Hepatocyte (in vitro differentiated cells): ENCODE results near the gene CPT1A. TPM values are rescaled to one million over a fixed set of nuclear protein-coding genes. Genes with fewer than 3 reads are reported as not detected.

Experiments
- DNase-seq: peaks from one replicate; pipeline ENCODE4 v3.0.0-alpha.2; 2016; ENCODE audit warnings: low spot score
- H2AFZ ChIP-seq: fragments of 200-600 bp; sonication (generic); 2 replicates; pipeline ENCODE4 v1.6.0; 2016; ENCODE audit warnings: antibody characterized with exemption, mild to moderate bottlenecking
- H3K27ac ChIP-seq: fragments of 200-600 bp; sonication (generic); 2 replicates; pipeline ENCODE4 v1.5.1; 2016; ENCODE audit warnings: mild to moderate bottlenecking
- H3K27me3 ChIP-seq: fragments of 200-600 bp; sonication (generic); 2 replicates; pipeline ENCODE4 v1.6.1; 2016
- H3K36me3 ChIP-seq: fragments of 200-600 bp; sonication (generic); replicated peaks from 2 replicates; pipeline ENCODE4 v1.5.1; 2016; ENCODE audit warnings: low read depth; ENCODE audit not compliant: insufficient read depth
- H3K4me1 ChIP-seq: fragments of 200-600 bp; sonication (generic); 2 replicates; pipeline ENCODE4 v1.5.1; 2016; ENCODE audit warnings: mild to moderate bottlenecking, moderate library complexity; ENCODE audit not compliant: insufficient read depth
- H3K4me2 ChIP-seq: fragments of 200-600 bp; sonication (generic); 2 replicates; pipeline ENCODE4 v1.6.0; 2016
- H3K4me3 ChIP-seq: fragments of 200-600 bp; sonication (generic); 2 replicates; pipeline ENCODE4 v1.5.1; 2016; ENCODE audit warnings: mild to moderate bottlenecking
- H3K79me2 ChIP-seq: fragments of 200-600 bp; sonication (generic); 2 replicates; pipeline ENCODE4 v1.6.0; 2017; ENCODE audit warnings: mild to moderate bottlenecking
- H3K9me2 ChIP-seq: fragments of 200-600 bp; sonication (generic); replicated peaks from 2 replicates; pipeline ENCODE4 v1.6.0; 2017; ENCODE audit warnings: mild to moderate bottlenecking; ENCODE audit not compliant: insufficient read depth
- H3K9me3 ChIP-seq: fragments of 200-600 bp; sonication (generic); 2 replicates; pipeline ENCODE4 v1.5.1; 2016; ENCODE audit warnings: low read depth, mild to moderate bottlenecking
- H4K20me1 ChIP-seq: fragments of 200-600 bp; sonication (generic); 2 replicates; pipeline ENCODE4 v1.6.0; 2016; ENCODE audit warnings: mild to moderate bottlenecking; ENCODE audit not compliant: insufficient read depth, poor library complexity, severe bottlenecking
- CTCF ChIP-seq: fragments of 200-600 bp; sonication (generic); IDR thresholded peaks from 2 replicates; pipeline ENCODE4 v1.5.1; 2016; ENCODE audit warnings: antibody characterized with exemption, mild to moderate bottlenecking; ENCODE audit not compliant: poor library complexity
- EZH2 ChIP-seq: fragments of 200-600 bp; sonication (generic); IDR thresholded peaks from 2 replicates; pipeline ENCODE4 v1.6.1; 2016; ENCODE audit warnings: antibody characterized with exemption, mild to moderate bottlenecking, borderline replicate concordance
- EZH2phosphoT487 ChIP-seq: fragments of 200-600 bp; sonication (generic); IDR thresholded peaks from one replicate; pipeline ENCODE4 v1.6.1; 2018; ENCODE audit warnings: antibody characterized with exemption, mild to moderate bottlenecking, low read depth, moderate library complexity; ENCODE audit not compliant: unreplicated experiment, severe bottlenecking
- WGBS: methylation state at CpG from one replicate; pipeline ENCODE4 v1.1.6; 2016; ENCODE audit warnings: low lambda C conversion rate; ENCODE audit errors: missing lambda C conversion rate; 5-methylcytosine and 5-hydroxymethylcytosine counted together
- polyA plus RNA-seq: library from polyadenylated mRNA; unstranded; fragments of >200 nt; fragmentation: Nextera tagmentation; extraction: Ambion mirVana; gene quantifications from 2 replicates; pipeline ENCODE4 v1.2.1, GENCODE V29; 2016
- total RNA-seq: library from RNA; depleted of rRNA; stranded (reverse); fragments of >200 nt; gene quantifications from 2 replicates; pipeline ENCODE4 v1.2.3, GENCODE V29; 2014

The CPT1A gene
- total and polyA plus RNA-seq, 2 experiments from 2014 or later: 8.3 to 24.8 TPM

DNA sequence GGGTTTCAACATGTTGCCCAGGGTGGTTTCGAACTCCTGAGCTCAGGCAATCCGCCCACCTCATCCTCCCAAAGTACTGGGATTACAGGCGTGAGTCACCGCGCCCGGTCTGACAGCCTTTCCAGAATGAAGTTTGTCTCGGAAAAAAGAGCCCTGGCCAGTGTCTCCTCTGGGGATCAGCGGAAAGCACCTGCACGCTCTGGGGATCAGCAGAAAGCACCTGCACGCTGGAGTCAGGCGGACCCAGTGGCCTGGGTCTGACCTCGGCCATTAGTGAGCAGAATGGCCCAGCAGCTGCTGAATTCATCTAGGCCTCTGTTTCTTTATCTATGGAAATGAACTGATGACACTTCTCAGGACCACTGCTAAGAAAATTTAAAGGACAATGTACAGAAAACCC, 79.9 kb downstream of the CPT1A start:
- Histone ChIP-seq H3K36me3 (no peaks in the 10 kb centered on the region), H3K4me1 (no peaks in the 10 kb centered on the region), H3K4me3 (no peak overlapping the region), H3K9me3 (no peaks in the 10 kb centered on the region), H3K4me2 (no peak overlapping the region), H3K27me3 (no peaks in the 10 kb centered on the region), H3K9me2 (no peaks in the 10 kb centered on the region), H4K20me1 (no peaks in the 10 kb centered on the region), H3K27ac (no peak overlapping the region), H2AFZ (no peak overlapping the region), H3K79me2 (no peaks in the 10 kb centered on the region)
- DNase-seq: no peak
- 85% methylated on average over 12 of the region's 12 CpGs for WGBS
- TF ChIP-seq EZH2 (no peak), CTCF (no peak), EZH2phosphoT487 (no peak)

- 91% methylated on average over 15 of the region's 15 CpGs for WGBS
- no peaks in the 10 kb centered on the region for H3K79me2 ChIP-seq
- H3K27me3 ChIP-seq: no peaks in the 10 kb centered on the region
- no peaks in the 10 kb centered on the region for H3K36me3 ChIP-seq
- H2AFZ ChIP-seq: no peak overlapping the region
- no peak for TF ChIP-seq EZH2phosphoT487
- TF ChIP-seq CTCF: no peak
- TF ChIP-seq EZH2: no peak
- no peaks in the 10 kb centered on the region for H4K20me1 ChIP-seq
- no peak overlapping the region for H3K4me3 ChIP-seq
- DNase-seq: no peak
- no peaks in the 10 kb centered on the region for H3K4me1 ChIP-seq
- H3K27ac ChIP-seq: no peak overlapping the region
- H3K4me2 ChIP-seq: no peak overlapping the region
- H3K9me3 ChIP-seq: no peaks in the 10 kb centered on the region
- H3K9me2 ChIP-seq: no peaks in the 10 kb centered on the region
Observed at GRCh38 chr11:68759991-68760390, 81.7 kb downstream of the CPT1A start.

DNA sequence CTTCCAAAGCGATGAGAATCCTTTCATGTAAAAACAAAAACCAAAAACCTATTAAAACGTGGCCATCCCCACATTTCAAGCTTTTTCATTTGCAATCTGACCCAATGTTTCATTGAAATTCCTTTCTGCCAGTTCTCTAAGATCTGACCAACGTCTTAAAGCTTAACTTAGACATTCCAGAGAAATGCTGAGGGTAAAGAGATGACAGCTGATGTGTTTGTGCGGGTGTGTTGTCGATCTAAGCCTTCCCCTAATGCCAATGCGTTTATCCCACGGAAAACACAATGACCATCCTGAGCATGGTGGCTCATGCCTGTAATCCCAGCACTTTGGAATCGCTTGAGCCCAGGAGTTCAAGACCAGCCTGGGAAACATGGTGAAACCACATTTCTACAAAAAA, 84.0 kb downstream of the CPT1A start:
- DNase-seq: no peak
- Histone ChIP-seq H2AFZ (no peak overlapping the region), H3K4me3 (no peak overlapping the region), H3K4me2 (no peak overlapping the region), H3K79me2 (no peaks in the 10 kb centered on the region), H3K27me3 (no peaks in the 10 kb centered on the region), H3K27ac (no peak overlapping the region), H4K20me1 (no peaks in the 10 kb centered on the region), H3K36me3 (no peaks in the 10 kb centered on the region), H3K4me1 (no peaks in the 10 kb centered on the region), H3K9me2 (no peaks in the 10 kb centered on the region), H3K9me3 (no peaks in the 10 kb centered on the region)
- TF ChIP-seq EZH2: no peak
- no peak for TF ChIP-seq CTCF
- TF ChIP-seq EZH2phosphoT487: no peak
- WGBS: 69% methylated on average over 8 of the region's 8 CpGs
